ENCODE data around the gene CFAP161.

GRCh38 chr15:81190922-81191507 lies 56.9 kb downstream of the CFAP161 start:
- TF ChIP-seq ZNF274 (IDR thresholded peaks at IDR 0.05; ENCODE audit: low read depth, low read length), result no peak
- TF ChIP-seq YY1 (IDR thresholded peaks at IDR 0.05; ENCODE audit: insufficient read depth, insufficient read length), result no peak
- no peak for TF ChIP-seq SUZ12 (IDR thresholded peaks at IDR 0.05; ENCODE audit: extremely low read depth, insufficient read depth, insufficient read length)

Measured in NT2/D1 (cell line).